Measurements from ENCODE around the gene RNF180.

RNF180 gene

DNA sequence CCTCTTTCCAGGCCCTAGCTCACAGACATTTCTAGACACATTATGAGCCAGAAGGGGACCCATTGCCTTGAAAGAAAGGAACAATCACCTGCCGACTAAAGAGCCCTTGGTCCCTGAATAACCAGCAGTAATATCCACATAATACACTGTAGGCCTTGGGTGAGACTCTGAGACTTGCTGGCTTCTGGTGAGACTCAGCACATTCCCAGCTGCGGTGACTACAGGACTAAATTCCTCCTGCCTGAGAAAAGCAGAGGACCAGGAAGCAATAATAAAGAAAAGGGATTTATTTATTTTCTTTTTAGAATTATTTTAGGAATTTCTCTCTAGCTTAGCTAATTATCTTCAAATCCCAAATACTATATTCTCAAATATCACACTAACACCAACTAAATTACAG, 252.4 kb downstream of the RNF180 start (continued):
- TF ChIP-seq, protein P1, sequence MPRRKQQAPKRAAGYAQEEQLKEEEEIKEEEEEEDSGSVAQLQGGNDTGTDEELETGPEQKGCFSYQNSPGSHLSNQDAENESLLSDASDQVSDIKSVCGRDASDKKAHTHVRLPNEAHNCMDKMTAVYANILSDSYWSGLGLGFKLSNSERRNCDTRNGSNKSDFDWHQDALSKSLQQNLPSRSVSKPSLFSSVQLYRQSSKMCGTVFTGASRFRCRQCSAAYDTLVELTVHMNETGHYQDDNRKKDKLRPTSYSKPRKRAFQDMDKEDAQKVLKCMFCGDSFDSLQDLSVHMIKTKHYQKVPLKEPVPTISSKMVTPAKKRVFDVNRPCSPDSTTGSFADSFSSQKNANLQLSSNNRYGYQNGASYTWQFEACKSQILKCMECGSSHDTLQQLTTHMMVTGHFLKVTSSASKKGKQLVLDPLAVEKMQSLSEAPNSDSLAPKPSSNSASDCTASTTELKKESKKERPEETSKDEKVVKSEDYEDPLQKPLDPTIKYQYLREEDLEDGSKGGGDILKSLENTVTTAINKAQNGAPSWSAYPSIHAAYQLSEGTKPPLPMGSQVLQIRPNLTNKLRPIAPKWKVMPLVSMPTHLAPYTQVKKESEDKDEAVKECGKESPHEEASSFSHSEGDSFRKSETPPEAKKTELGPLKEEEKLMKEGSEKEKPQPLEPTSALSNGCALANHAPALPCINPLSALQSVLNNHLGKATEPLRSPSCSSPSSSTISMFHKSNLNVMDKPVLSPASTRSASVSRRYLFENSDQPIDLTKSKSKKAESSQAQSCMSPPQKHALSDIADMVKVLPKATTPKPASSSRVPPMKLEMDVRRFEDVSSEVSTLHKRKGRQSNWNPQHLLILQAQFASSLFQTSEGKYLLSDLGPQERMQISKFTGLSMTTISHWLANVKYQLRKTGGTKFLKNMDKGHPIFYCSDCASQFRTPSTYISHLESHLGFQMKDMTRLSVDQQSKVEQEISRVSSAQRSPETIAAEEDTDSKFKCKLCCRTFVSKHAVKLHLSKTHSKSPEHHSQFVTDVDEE (CRISPR knock-in tag; IDR thresholded peaks at IDR 0.05), result no peak
- no peak for TF ChIP-seq RARB (CRISPR knock-in tag; IDR thresholded peaks at IDR 0.05)
- no peak for TF ChIP-seq ZNF8 (CRISPR knock-in tag; IDR thresholded peaks at IDR 0.05)
- no peak for TF ChIP-seq BACH2 (CRISPR knock-in tag; IDR thresholded peaks at IDR 0.05; ENCODE audit: borderline replicate concordance)
- TF ChIP-seq ZC3H10 (CRISPR knock-in tag; IDR thresholded peaks at IDR 0.05), result no peak
- no peak for TF ChIP-seq CSDC2 (CRISPR knock-in tag; IDR thresholded peaks at IDR 0.05)
- no peak for TF ChIP-seq ZNF70 (CRISPR knock-in tag; IDR thresholded peaks at IDR 0.05)
- TF ChIP-seq, protein P2, sequence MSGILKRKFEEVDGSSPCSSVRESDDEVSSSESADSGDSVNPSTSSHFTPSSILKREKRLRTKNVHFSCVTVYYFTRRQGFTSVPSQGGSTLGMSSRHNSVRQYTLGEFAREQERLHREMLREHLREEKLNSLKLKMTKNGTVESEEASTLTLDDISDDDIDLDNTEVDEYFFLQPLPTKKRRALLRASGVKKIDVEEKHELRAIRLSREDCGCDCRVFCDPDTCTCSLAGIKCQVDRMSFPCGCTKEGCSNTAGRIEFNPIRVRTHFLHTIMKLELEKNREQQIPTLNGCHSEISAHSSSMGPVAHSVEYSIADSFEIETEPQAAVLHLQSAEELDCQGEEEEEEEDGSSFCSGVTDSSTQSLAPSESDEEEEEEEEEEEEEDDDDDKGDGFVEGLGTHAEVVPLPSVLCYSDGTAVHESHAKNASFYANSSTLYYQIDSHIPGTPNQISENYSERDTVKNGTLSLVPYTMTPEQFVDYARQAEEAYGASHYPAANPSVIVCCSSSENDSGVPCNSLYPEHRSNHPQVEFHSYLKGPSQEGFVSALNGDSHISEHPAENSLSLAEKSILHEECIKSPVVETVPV (CRISPR knock-in tag; IDR thresholded peaks at IDR 0.05), result no peak
- TF ChIP-seq PPARA (CRISPR knock-in tag; IDR thresholded peaks at IDR 0.05; ENCODE audit: borderline replicate concordance), result no peak
- no peak for TF ChIP-seq ZFP30 (CRISPR knock-in tag; IDR thresholded peaks at IDR 0.05)
- TF ChIP-seq, protein P3, sequence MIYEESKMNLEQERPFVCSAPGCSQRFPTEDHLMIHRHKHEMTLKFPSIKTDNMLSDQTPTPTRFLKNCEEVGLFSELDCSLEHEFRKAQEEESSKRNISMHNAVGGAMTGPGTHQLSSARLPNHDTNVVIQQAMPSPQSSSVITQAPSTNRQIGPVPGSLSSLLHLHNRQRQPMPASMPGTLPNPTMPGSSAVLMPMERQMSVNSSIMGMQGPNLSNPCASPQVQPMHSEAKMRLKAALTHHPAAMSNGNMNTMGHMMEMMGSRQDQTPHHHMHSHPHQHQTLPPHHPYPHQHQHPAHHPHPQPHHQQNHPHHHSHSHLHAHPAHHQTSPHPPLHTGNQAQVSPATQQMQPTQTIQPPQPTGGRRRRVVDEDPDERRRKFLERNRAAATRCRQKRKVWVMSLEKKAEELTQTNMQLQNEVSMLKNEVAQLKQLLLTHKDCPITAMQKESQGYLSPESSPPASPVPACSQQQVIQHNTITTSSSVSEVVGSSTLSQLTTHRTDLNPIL (CRISPR knock-in tag; IDR thresholded peaks at IDR 0.05; ENCODE audit: low read depth), result no peak
- TF ChIP-seq OSR1 (CRISPR knock-in tag; IDR thresholded peaks at IDR 0.05), result no peak
